Common myeloid progenitor, CD34-positive (primary cell): ENCODE results near the gene OLFM1.

Source experiments
- CTCF ChIA-PET: fragments of 350-600 bp; sonication (Branson Sonifier 250); formaldehyde crosslinking; loops from one replicate; lab custom pipeline; 2021; ENCODE audit warnings: antibody characterized with exemption; lab: Charles Lee
- POLR2A ChIA-PET: fragments of 350-600 bp; sonication (Branson Sonifier 250); formaldehyde crosslinking; loops from one replicate; lab custom pipeline; 2021; ENCODE audit warnings: antibody characterized with exemption; lab: Charles Lee
- DNase-seq, 3 donors: peaks; one replicate each; pipeline versions ENCODE4 v3.0.0 to v3.0.0-alpha.2; 2013
- H3K27ac ChIP-seq, 2 experiments: 1 replicate in 1 of 2; 2 replicates in 1 of 2; pipeline ENCODE4 v1.7.0; 2013; ENCODE audit warnings: inconsistent platforms in 2 of 2, low read length in 2 of 2, mild to moderate bottlenecking in 2 of 2, low read depth in 1 of 2, moderate library complexity in 1 of 2; ENCODE audit not compliant: severe bottlenecking in 2 of 2, insufficient read depth in 1 of 2, poor library complexity in 1 of 2
- H3K27me3 ChIP-seq, 5 experiments: replicated peaks in 2 of 5; 1 replicate in 3 of 5; 2 replicates in 2 of 5; pipeline versions ENCODE4 v1.6.1 to v1.7.0; 2013; ENCODE audit warnings: low read length in 4 of 5, mild to moderate bottlenecking in 2 of 5, moderate library complexity in 2 of 5, inconsistent platforms in 1 of 5; ENCODE audit not compliant: insufficient read depth in 5 of 5, control insufficient read depth in 4 of 5
- H3K36me3 ChIP-seq, 4 experiments: 1 replicate in 2 of 4; 2 replicates in 2 of 4; pipeline versions ENCODE4 v1.6.1 to v1.7.0; 2013; ENCODE audit warnings: low read length in 3 of 4, control low read depth in 1 of 4, mild to moderate bottlenecking in 1 of 4; ENCODE audit not compliant: control insufficient read depth in 4 of 4, insufficient read depth in 4 of 4
- H3K4me1 ChIP-seq, 4 experiments: 1 replicate in 3 of 4; 2 replicates in 1 of 4; pipeline versions ENCODE4 v1.6.1 to v1.7.1; 2013; ENCODE audit warnings: low read length in 3 of 4, mild to moderate bottlenecking in 3 of 4, control low read depth in 1 of 4, inconsistent platforms in 1 of 4, moderate library complexity in 1 of 4; ENCODE audit not compliant: control insufficient read depth in 4 of 4, insufficient read depth in 4 of 4; ENCODE audit errors: control extremely low read depth in 1 of 4
- H3K4me3 ChIP-seq, 7 experiments: 1 replicate in 4 of 7; 2 replicates in 3 of 7; pipeline versions ENCODE4 v1.5.1 to v1.7.0; 2013; ENCODE audit warnings: mild to moderate bottlenecking in 7 of 7, low read length in 6 of 7, moderate library complexity in 6 of 7, inconsistent platforms in 2 of 7, low read depth in 2 of 7, control low read depth in 1 of 7; ENCODE audit not compliant: insufficient read depth in 4 of 7, control insufficient read depth in 1 of 7; ENCODE audit errors: extremely low read depth in 1 of 7
- H3K9me3 ChIP-seq, 5 experiments: 1 replicate in 4 of 5; 2 replicates in 1 of 5; pipeline versions ENCODE4 v1.6.1 to v1.7.1; 2013; ENCODE audit warnings: low read length in 4 of 5, mild to moderate bottlenecking in 2 of 5, inconsistent platforms in 1 of 5, low read depth in 1 of 5, moderate library complexity in 1 of 5; ENCODE audit not compliant: control insufficient read depth in 4 of 5, insufficient read depth in 2 of 5; ENCODE audit errors: control extremely low read depth in 1 of 5
- WGBS: methylation state at CpG from one replicate; pipeline ENCODE4 v1.1.5; 2013; ENCODE audit not compliant: insufficient coverage; 5-methylcytosine and 5-hydroxymethylcytosine counted together

OLFM1 gene

GRCh38 chr9:135167849-135168655, 80.6 kb downstream of the OLFM1 start:
- peaks cover 0 to 34% (median 4%) of the 10 kb centered on the region in 5 experiments for H3K27me3 ChIP-seq
- H3K4me1 ChIP-seq, result no peaks in the 10 kb centered on the region
- ChIA-PET POLR2A (no interaction called here), CTCF (no interaction called here)
- no peak overlapping the region for H3K4me3 ChIP-seq
- no peaks in the 10 kb centered on the region for H3K9me3 ChIP-seq
- no peaks in the 10 kb centered on the region for H3K36me3 ChIP-seq
- no peak for DNase-seq
- no peak overlapping the region for H3K27ac ChIP-seq
- 89% methylated on average over 18 of the region's 23 CpGs for WGBS

GRCh38 chr9:135169709-135170226, 82.3 kb downstream of the OLFM1 start:
- ChIA-PET POLR2A (no interaction called here), CTCF (interaction anchor here (1.2 kb wide), 1 partner anchor 28 kb away, joined by 3 read pairs; no protein-coding TSS in a partner anchor)
- no peaks in the 10 kb centered on the region for H3K36me3 ChIP-seq
- H3K27ac ChIP-seq, result no peak overlapping the region
- no peaks in the 10 kb centered on the region for H3K9me3 ChIP-seq
- peaks cover 0 to 34% (median 1%) of the 10 kb centered on the region in 5 experiments for H3K27me3 ChIP-seq
- 75% methylated on average over 10 of the region's 10 CpGs for WGBS
- no peak overlapping the region for H3K4me3 ChIP-seq
- DNase-seq, result no peak
- no peaks in the 10 kb centered on the region for H3K4me1 ChIP-seq

- Histone ChIP-seq H3K9me3 (no peaks in the 10 kb centered on the region), H3K36me3 (no peaks in the 10 kb centered on the region), H3K27me3 (peaks cover 0 to 27% (median 1%) of the 10 kb centered on the region in 5 experiments), H3K4me3 (no peak overlapping the region), H3K4me1 (no peaks in the 10 kb centered on the region), H3K27ac (no peak overlapping the region)
- ChIA-PET CTCF (no interaction called here), POLR2A (no interaction called here)
- no peak for DNase-seq
- 77% methylated on average over 14 of the region's 14 CpGs for WGBS
These were observed 83.1 kb downstream of the OLFM1 start for GRCh38 chr9:135170535-135170934.
